Measurements from ENCODE around the gene LTBP2.

Gene LTBP2

GRCh38 chr14:74593241-74593953, 18.6 kb downstream of the LTBP2 start:
- Histone ChIP-seq H3K27me3 (ENCODE audit: insufficient read depth, poor library complexity, severe bottlenecking) (no peaks in the 10 kb centered on the region), H3K27ac (replicated peaks) (no peak overlapping the region), H3K4me3 (replicated peaks; ENCODE audit: insufficient read depth, low read length) (no peak overlapping the region)
- DNase-seq (ENCODE audit: low read depth in 1 of 2, low spot score in 1 of 2), result no peak
- TF ChIP-seq POLR2AphosphoS5 (IDR thresholded peaks at IDR 0.05; ENCODE audit: low read depth) (no peak), REST (IDR thresholded peaks at IDR 0.05; ENCODE audit: insufficient replicate concordance, low read depth) (no peak), CTCF (IDR thresholded peaks at IDR 0.05; ENCODE audit: insufficient read depth, low read length) (no peak), GABPA (IDR thresholded peaks at IDR 0.05; ENCODE audit: low read depth) (no peak), SPI1 (IDR thresholded peaks at IDR 0.05; ENCODE audit: borderline replicate concordance, low read depth) (no peak)

GRCh38 chr14:74592476-74593201, 19.4 kb downstream of the LTBP2 start:
- H3K4me3 ChIP-seq (replicated peaks; ENCODE audit: insufficient read depth, low read length), result no peak overlapping the region
- DNase-seq (ENCODE audit: low read depth in 1 of 2, low spot score in 1 of 2), result no peak
- no peak overlapping the region for H3K27ac ChIP-seq (replicated peaks)
- H3K27me3 ChIP-seq (ENCODE audit: insufficient read depth, poor library complexity, severe bottlenecking), result no peaks in the 10 kb centered on the region
- TF ChIP-seq GABPA (IDR thresholded peaks at IDR 0.05; ENCODE audit: low read depth), result no peak
- TF ChIP-seq SPI1 (IDR thresholded peaks at IDR 0.05; ENCODE audit: borderline replicate concordance, low read depth), result no peak
- TF ChIP-seq CTCF (IDR thresholded peaks at IDR 0.05; ENCODE audit: insufficient read depth, low read length), result no peak
- TF ChIP-seq POLR2AphosphoS5 (IDR thresholded peaks at IDR 0.05; ENCODE audit: low read depth), result no peak
- TF ChIP-seq REST (IDR thresholded peaks at IDR 0.05; ENCODE audit: insufficient replicate concordance, low read depth), result no peak

GRCh38 chr14:74591899-74592298, 20.1 kb downstream of the LTBP2 start:
- H3K4me3 ChIP-seq (replicated peaks; ENCODE audit: insufficient read depth, low read length), result no peak overlapping the region
- DNase-seq (ENCODE audit: low read depth in 1 of 2, low spot score in 1 of 2), result no peak
- no peaks in the 10 kb centered on the region for H3K27me3 ChIP-seq (ENCODE audit: insufficient read depth, poor library complexity, severe bottlenecking)
- no peak overlapping the region for H3K27ac ChIP-seq (replicated peaks)
- TF ChIP-seq POLR2AphosphoS5 (IDR thresholded peaks at IDR 0.05; ENCODE audit: low read depth) (no peak), SPI1 (IDR thresholded peaks at IDR 0.05; ENCODE audit: borderline replicate concordance, low read depth) (no peak), CTCF (IDR thresholded peaks at IDR 0.05; ENCODE audit: insufficient read depth, low read length) (no peak), REST (IDR thresholded peaks at IDR 0.05; ENCODE audit: insufficient replicate concordance, low read depth) (no peak), GABPA (IDR thresholded peaks at IDR 0.05; ENCODE audit: low read depth) (no peak)
